Amniotic epithelial cell (primary cell): Measurements from ENCODE around the gene MYOCOS.
A peak's percentile ranks its signal among the peaks of the same experiment; 100 is the strongest.

ENCODE experiments used
- DNase-seq: peaks from one replicate; pipeline ENCODE4 v3.0.0-alpha.2; 2010; ENCODE audit warnings: low read depth

Gene MYOCOS

DNA sequence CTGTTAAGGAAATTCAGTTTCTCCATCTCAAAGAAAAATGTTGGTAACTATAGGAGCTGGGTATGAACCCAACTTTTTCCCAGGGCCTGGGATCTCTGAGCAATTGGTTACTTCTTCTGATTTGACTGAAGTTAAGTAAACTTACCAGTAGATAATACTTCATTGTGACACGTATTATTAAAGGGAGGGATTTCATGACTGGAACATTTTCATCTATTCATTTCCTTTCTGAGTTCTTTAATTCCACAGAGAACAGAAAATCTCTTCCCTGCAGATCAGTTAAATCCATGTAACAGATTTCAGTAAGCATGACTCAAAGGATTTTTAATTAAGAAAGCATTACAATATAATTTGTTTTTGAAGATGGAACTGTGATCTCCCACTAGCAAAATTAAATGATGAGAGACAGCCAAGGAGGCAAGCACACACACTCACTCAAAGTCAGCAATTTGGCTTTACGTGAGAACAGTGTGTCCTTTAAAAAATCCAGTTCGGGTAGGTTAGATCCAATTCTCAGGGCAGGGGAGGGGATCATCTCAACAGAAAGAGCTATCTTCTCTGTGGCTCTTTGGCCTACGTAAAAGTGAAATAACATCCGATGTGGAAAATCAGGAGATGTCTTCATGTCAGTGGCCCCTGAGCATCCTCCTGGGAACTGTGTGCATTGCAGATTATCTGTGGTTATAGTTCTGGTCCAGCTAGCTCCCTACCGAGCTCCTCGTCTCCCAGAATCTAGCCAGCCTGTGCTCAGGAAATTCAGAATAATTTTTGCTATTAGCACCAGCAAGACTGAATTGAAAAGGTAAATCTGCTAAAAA is 41.2 kb downstream of the MYOCOS start:
- no peak for DNase-seq

DNA sequence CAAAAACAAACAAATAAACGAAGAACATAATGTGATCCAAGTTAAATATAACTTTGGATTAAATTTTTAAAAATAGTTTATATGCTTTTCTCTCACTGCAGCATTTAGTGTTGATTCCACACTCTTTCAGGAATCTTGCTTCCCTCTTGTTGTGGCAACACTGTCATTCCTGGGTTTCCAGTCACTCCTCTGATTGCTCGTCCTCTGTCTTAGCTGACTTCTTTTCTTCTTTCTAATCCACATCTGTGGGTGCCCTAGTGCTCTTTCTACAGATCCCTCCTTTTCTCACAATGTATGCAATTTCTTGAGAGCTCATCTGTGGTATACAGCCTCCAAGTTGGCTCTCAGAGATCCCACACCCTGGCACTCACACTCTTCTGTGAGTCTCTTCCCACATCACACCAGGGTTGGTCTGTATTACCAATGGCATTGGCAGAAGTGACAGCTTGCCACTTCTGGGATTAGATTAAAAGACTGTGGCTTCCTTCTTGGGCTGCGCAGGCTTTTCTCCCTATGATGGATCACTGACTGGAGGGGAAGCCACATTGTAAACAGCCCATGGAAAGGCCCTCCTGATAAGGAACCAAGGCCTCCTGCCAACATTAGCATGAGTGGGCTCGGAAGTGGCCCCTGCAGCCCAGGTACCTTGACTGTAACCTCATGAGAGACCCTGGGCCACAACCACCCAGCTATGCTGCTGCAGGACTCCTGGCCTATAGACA is 42.0 kb downstream of the MYOCOS start:
- no peak for DNase-seq

DNA sequence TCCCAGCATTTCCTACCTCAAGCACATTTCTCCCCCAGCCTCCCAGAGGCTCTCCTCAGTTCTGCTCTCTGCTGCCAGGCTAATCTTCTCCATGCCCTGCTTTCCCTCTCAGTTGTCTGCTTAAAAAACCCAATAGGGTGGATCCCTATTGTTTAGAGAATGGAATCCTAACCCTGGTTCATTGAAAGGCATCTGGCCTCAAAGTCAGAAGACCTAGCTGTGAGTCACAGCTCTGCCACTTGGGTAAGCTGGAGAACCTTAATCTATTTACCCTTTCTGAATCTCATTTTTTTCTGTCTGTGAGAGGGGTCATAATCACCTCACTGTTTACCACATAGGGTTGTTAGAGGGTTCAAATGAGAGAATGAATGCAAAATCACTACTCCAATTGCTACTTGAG is 42.9 kb downstream of the MYOCOS start:
- DNase-seq = peak; percentile 1

DNA sequence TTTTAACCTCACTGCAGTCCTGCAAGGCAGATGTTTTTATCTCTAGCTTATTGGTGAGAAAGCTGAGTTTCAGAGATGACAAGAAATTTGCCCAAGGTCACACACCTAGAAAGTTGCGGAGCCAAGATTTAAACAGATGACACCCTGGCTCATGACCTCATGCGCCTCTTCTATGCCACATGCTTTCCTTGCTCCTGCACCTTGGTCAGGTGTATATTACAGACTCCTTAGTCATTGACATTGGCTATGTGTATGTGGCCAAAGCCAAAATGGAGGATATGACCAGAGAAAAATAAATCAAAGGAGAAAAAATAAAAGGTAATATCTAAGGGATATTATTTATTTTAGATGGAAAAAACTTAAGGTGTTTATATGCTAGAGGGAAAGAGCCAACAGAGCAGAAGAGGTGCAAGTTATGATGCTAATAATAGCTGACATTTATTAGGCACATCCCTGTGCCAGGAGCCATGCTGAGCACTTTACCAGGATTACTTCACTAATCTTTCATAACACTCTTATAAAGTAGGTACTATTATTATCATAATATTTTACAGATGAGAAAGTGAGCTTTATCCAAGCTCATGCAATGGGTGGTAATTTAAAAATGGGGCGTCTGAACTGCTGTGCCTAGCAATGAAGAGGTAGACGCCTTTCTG is 44.2 kb downstream of the MYOCOS start:
- DNase-seq = no peak

DNA sequence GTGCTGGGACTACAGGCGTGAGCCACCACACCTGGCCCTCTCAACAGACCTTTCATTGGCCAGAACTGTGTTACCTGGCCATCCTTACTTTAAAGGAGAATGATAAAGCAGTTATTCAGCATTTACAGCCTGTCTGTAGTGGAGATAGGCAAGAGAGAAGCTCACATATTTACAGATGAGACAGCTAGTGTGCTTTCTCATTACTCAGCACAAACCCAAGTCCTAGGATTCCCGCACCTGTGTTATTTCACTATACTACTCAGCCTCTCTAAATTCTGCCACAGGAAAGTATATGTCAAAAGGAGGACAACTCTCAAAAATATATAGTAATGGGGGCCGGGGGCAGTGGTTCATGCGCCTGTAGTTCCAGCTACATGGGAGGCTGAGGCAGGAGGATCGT is 46.3 kb downstream of the MYOCOS start:
- no peak for DNase-seq

DNA sequence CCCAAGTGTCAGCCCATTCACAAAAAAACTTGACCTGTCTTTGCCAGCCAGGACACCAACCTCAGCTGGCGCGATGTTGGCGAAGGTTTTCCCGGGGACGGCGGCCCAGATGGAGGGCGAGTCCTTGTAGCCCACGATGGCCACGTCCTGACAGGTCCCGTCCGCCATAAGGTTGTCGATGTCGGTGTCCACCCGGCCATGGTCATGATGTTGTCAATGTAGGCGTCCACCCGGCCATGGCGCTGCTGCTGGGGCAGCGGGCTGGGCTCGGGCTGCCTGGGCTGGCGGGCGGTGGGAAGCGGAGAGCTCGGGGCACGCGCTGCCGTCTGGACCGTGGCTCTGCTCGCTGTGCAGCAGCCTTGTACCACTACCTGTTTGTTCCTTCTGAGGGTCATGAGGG is 48.7 kb downstream of the MYOCOS start:
- no peak for DNase-seq

DNA sequence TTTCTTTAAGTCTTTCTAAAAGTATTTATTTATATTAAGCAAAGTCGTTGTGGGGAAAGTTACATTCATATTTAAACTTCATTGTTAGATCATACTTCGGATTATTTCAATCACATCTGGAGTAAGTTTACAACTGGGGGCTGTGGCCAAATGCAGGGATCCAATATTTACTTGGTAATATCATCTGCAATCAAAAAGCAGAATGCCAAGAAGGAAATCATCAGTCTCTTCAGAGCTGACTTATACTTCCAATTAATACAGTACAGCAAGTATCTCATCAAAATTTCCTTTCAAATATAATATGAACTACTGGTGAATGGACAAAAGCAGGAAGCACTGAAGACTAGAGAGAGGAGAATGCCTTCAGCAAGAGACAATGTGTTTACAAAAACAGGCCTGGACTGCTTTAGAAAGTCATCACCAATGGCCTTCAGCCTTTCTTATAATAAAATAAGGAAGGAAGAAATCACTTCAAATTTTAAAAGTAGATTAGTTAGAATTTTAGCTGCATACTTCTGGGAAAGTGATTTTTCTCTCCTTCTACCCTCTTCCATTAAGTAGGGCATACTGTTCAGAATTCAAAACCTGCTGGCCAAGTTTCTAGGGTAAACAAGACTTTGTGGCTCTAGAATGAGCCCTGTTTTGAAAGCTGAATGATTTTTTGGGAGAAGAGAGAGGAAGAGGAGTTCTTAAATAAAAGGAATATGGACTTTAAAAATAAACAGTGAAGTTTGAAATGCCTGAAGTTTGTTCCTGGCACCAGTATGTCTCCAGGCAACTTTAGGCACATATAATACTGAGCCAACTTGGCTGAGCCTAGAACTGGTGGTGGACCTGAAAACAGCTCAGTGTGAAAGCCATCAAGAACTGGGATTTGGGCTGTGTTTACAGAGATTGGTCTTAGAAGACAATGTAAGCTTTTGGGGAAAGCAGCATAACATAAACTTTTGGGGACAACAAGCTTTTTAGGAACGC is 52.7 kb downstream of the MYOCOS start:
- no peak for DNase-seq
